OCI-LY3 (cell line): ENCODE results near the gene MACROD1.

Experiments
- H2AFZ ChIP-seq: fragments of 200-600, 300-600 bp; shearing (Covaris generic); 2 replicates; pipeline ENCODE4 v1.6.0; 2014; ENCODE audit warnings: antibody characterized with exemption, low read depth, low read length
- H3K27ac ChIP-seq: fragments of 200-600, 300-600 bp; sonication (generic); 2 replicates; pipeline ENCODE4 v1.5.1; 2014; ENCODE audit warnings: mild to moderate bottlenecking, low read length, moderate library complexity, mixed read lengths
- H3K27me3 ChIP-seq: fragments of 200-600, 300-600 bp; sonication (generic); 2 replicates; pipeline ENCODE4 v1.6.1; 2014; ENCODE audit warnings: low read depth, low read length, mixed read lengths
- H3K36me3 ChIP-seq: fragments of 200-600, 300-600 bp; sonication (generic); replicated peaks from 2 replicates; pipeline ENCODE3; 2014; ENCODE audit warnings: low read depth, low read length, mixed read lengths
- H3K4me1 ChIP-seq: fragments of 300-600, 200-600 bp; sonication (generic); 2 replicates; pipeline ENCODE4 v1.6.1; 2014; ENCODE audit warnings: low read length, mixed read lengths
- H3K4me2 ChIP-seq: fragments of 200-600, 300-600 bp; sonication (generic); 2 replicates; pipeline ENCODE4 v1.6.1; 2014; ENCODE audit warnings: low read length, mixed read lengths
- H3K4me3 ChIP-seq: fragments of 300-600, 200-600 bp; sonication (generic); 2 replicates; pipeline ENCODE4 v1.5.1; 2014; ENCODE audit warnings: antibody characterized with exemption, mild to moderate bottlenecking, low read length, moderate library complexity
- H3K79me2 ChIP-seq: fragments of 300-600, 200-600 bp; shearing (Covaris generic); 2 replicates; pipeline ENCODE4 v1.6.1; 2014; ENCODE audit warnings: mild to moderate bottlenecking, low read length, mixed read lengths
- H3K9ac ChIP-seq: fragments of 300-600, 200-600 bp; shearing (Covaris generic); 2 replicates; pipeline ENCODE4 v1.6.0; 2014; ENCODE audit warnings: mild to moderate bottlenecking, low read length, moderate library complexity
- H3K9me3 ChIP-seq: fragments of 200-600, 300-600 bp; shearing (Covaris generic); 2 replicates; pipeline ENCODE4 v1.6.1; 2014; ENCODE audit warnings: low read length, mixed read lengths; ENCODE audit not compliant: insufficient read depth
- H4K20me1 ChIP-seq: fragments of 200-600, 300-600 bp; sonication (generic); 2 replicates; pipeline ENCODE4 v1.6.1; 2016; ENCODE audit warnings: low read length, mixed read lengths; ENCODE audit not compliant: insufficient read depth
- CTCF ChIP-seq: fragments of 200-600, 300-600 bp; sonication (generic); IDR thresholded peaks from 2 replicates; pipeline ENCODE4 v1.5.1; 2014; ENCODE audit warnings: antibody characterized with exemption, low read length, low read depth
- EZH2phosphoT487 ChIP-seq: fragments of 200-600 bp; shearing (Covaris generic); IDR thresholded peaks from 2 replicates; pipeline ENCODE4 v1.6.1; 2018; ENCODE audit warnings: antibody characterized with exemption, mixed run types, low read depth

MACROD1 gene

GRCh38 chr11:64081745-64082442, 84.0 kb downstream of the MACROD1 start:
- Histone ChIP-seq H3K27me3 (peaks cover 7% of the 10 kb centered on the region), H3K79me2 (no peaks in the 10 kb centered on the region), H2AFZ (no peak overlapping the region), H4K20me1 (0 out of 2 replicates have a peak, but pooled peaks cover 6% of the 10 kb centered on the region), H3K36me3 (no peaks in the 10 kb centered on the region), H3K4me3 (no peak overlapping the region), H3K4me2 (no peak overlapping the region), H3K4me1 (no peaks in the 10 kb centered on the region), H3K27ac (no peak overlapping the region), H3K9me3 (no peaks in the 10 kb centered on the region), H3K9ac (no peak overlapping the region)
- TF ChIP-seq EZH2phosphoT487 (no peak), CTCF (no peak)

GRCh38 chr11:64080390-64080789, 85.5 kb downstream of the MACROD1 start:
- Histone ChIP-seq H3K4me1 (no peaks in the 10 kb centered on the region), H3K9me3 (no peaks in the 10 kb centered on the region), H3K9ac (no peak overlapping the region), H4K20me1 (0 out of 2 replicates have a peak, but pooled peaks cover 6% of the 10 kb centered on the region), H3K4me2 (no peak overlapping the region), H3K4me3 (no peak overlapping the region), H3K79me2 (no peaks in the 10 kb centered on the region), H3K27me3 (peaks cover 7% of the 10 kb centered on the region), H3K36me3 (no peaks in the 10 kb centered on the region), H3K27ac (no peak overlapping the region), H2AFZ (no peak overlapping the region)
- TF ChIP-seq EZH2phosphoT487 (no peak), CTCF (no peak)

- H3K9me3 ChIP-seq = no peaks in the 10 kb centered on the region
- H3K27me3 ChIP-seq = peaks cover 7% of the 10 kb centered on the region
- no peak overlapping the region for H3K4me2 ChIP-seq
- H3K9ac ChIP-seq = no peak overlapping the region
- no peak overlapping the region for H3K4me3 ChIP-seq
- H3K36me3 ChIP-seq = no peaks in the 10 kb centered on the region
- H3K4me1 ChIP-seq = no peaks in the 10 kb centered on the region
- no peak for TF ChIP-seq EZH2phosphoT487
- no peaks in the 10 kb centered on the region for H3K79me2 ChIP-seq
- no peak overlapping the region for H3K27ac ChIP-seq
- no peak overlapping the region for H2AFZ ChIP-seq
- no peaks in the 10 kb centered on the region; the same call in 1 of the 2 replicates for H4K20me1 ChIP-seq
Measured at GRCh38 chr11:64078905-64079304, 87.0 kb downstream of the MACROD1 start.

- no peaks in the 10 kb centered on the region for H3K9me3 ChIP-seq
- no peak overlapping the region for H3K4me3 ChIP-seq
- no peak overlapping the region for H3K4me2 ChIP-seq
- no peaks in the 10 kb centered on the region for H3K4me1 ChIP-seq
- no peak overlapping the region for H3K9ac ChIP-seq
- TF ChIP-seq EZH2phosphoT487 = no peak
- TF ChIP-seq CTCF = no peak
- H2AFZ ChIP-seq = no peak overlapping the region
- H3K36me3 ChIP-seq = no peaks in the 10 kb centered on the region
- peaks cover 7% of the 10 kb centered on the region for H3K27me3 ChIP-seq
- H3K27ac ChIP-seq = no peak overlapping the region
- H4K20me1 ChIP-seq = no peaks in the 10 kb centered on the region; the same call in 1 of the 2 replicates
- no peaks in the 10 kb centered on the region for H3K79me2 ChIP-seq
Measured at GRCh38 chr11:64078284-64078683, 87.6 kb downstream of the MACROD1 start.
